Endothelial cell of umbilical vein (primary cell): Measurements from ENCODE around the gene COG5. TPM values are rescaled to one million over a fixed set of nuclear protein-coding genes. Genes with fewer than 3 reads are reported as not detected.
"Not testable (repeated sequence)": the region's sequence is repeated elsewhere in the genome, so short reads cannot be mapped to it uniquely, and the experiment has no call there.

Source experiments
- BruUV-seq: library from RNA; stranded (reverse); fragments of 400-500 nt; replicated peaks from 2 replicates; lab custom pipeline; 2021; lab: Mats Ljungman, UMichigan
- CTCF ChIA-PET: fragments of 300-600, 350-600 bp; sonication (Branson Sonifier 250); formaldehyde crosslinking; loops from one replicate; lab custom pipeline; 2021; ENCODE audit warnings: antibody characterized with exemption, inconsistent platforms; lab: Charles Lee
- POLR2A ChIA-PET: fragments of 300-600, 350-600 bp; sonication (Branson Sonifier 250); formaldehyde crosslinking; loops from one replicate; lab custom pipeline; 2021; ENCODE audit warnings: antibody characterized with exemption, inconsistent platforms; lab: Charles Lee
- DNase-seq: peaks from one replicate; pipeline ENCODE4 v3.0.0-alpha.2; 2011; ENCODE audit warnings: low read depth, low spot score
- FAIRE-seq: peaks from 2 replicates; lab custom pipeline; 2011; peaks lifted over from hg19 to GRCh38; lab: Jason Lieb, UNC
- H2AFZ ChIP-seq: 2 replicates; pipeline ENCODE4 v1.6.0; 2012; ENCODE audit warnings: low read depth, low read length, control low read depth, inconsistent platforms
- H3K27ac ChIP-seq: 2 replicates; pipeline ENCODE4 v1.5.1; 2011; ENCODE audit warnings: low read depth, mild to moderate bottlenecking, control low read depth, low read length, moderate library complexity; ENCODE audit not compliant: insufficient read depth
- H3K27me3 ChIP-seq, 2 experiments: 2 replicates each; pipeline versions ENCODE4 v1.6.0 to v1.6.1; 2011; ENCODE audit warnings: low read length in 2 of 2, mixed read lengths in 1 of 2; ENCODE audit not compliant: control insufficient read depth in 2 of 2, insufficient read depth in 2 of 2
- H3K36me3 ChIP-seq, 2 experiments: 2 replicates in 1 of 2; 3 replicates in 1 of 2; pipeline ENCODE4 v1.5.1; 2011; ENCODE audit warnings: low read length in 2 of 2, mild to moderate bottlenecking in 1 of 2, moderate library complexity in 1 of 2; ENCODE audit not compliant: control insufficient read depth in 2 of 2, insufficient read depth in 2 of 2; ENCODE audit errors: extremely low read depth in 1 of 2
- H3K4me1 ChIP-seq: 3 replicates; pipeline ENCODE4 v1.5.1; 2011; ENCODE audit warnings: mild to moderate bottlenecking, low read length; ENCODE audit not compliant: control insufficient read depth, insufficient read depth; ENCODE audit errors: extremely low read depth
- H3K4me2 ChIP-seq: 2 replicates; pipeline ENCODE4 v1.6.1; 2011; ENCODE audit warnings: low read length, control low read depth, mixed read lengths; ENCODE audit not compliant: insufficient read depth
- H3K4me3 ChIP-seq, 3 experiments: fragments of 200-600 bp in 1 of 3; sonication (generic), shearing (Covaris generic) in 1 of 3; replicated peaks in 1 of 3; 2 replicates each; pipeline ENCODE4 v1.5.1; 2011 to 2016; ENCODE audit warnings: control low read depth in 3 of 3, low read length in 3 of 3, mild to moderate bottlenecking in 2 of 3, inconsistent platforms in 1 of 3, low read depth in 1 of 3, moderate library complexity in 1 of 3; ENCODE audit not compliant: insufficient read depth in 1 of 3
- H3K79me2 ChIP-seq: 2 replicates; pipeline ENCODE4 v1.6.0; 2012; ENCODE audit warnings: low read length, inconsistent platforms; ENCODE audit not compliant: control insufficient read depth, insufficient read depth
- H3K9ac ChIP-seq: replicated peaks from 2 replicates; pipeline ENCODE3; 2011; ENCODE audit warnings: low read length, control low read depth; ENCODE audit not compliant: insufficient read depth; ENCODE audit errors: extremely low read depth
- H3K9me1 ChIP-seq: replicated peaks from 3 replicates; pipeline ENCODE4 v1.6.0; 2011; ENCODE audit warnings: mild to moderate bottlenecking, low read length; ENCODE audit not compliant: control insufficient read depth, insufficient read depth; ENCODE audit errors: extremely low read depth
- H3K9me3 ChIP-seq: replicated peaks from 2 replicates; pipeline ENCODE4 v1.5.1; 2012; ENCODE audit warnings: low read length, inconsistent platforms; ENCODE audit not compliant: control insufficient read depth, insufficient read depth
- H4K20me1 ChIP-seq: replicated peaks from 2 replicates; pipeline ENCODE3; 2011; ENCODE audit warnings: mild to moderate bottlenecking, low read length; ENCODE audit not compliant: control insufficient read depth, insufficient read depth; ENCODE audit errors: extremely low read depth
- CTCF ChIP-seq, 2 donors: IDR thresholded peaks; 1 replicate in 1 of 2; 2 replicates in 1 of 2; pipeline ENCODE4 v1.5.1; 2011; ENCODE audit warnings: low read length in 2 of 2, mild to moderate bottlenecking in 2 of 2, moderate library complexity in 2 of 2, control low read depth in 1 of 2, inconsistent platforms in 1 of 2, low read depth in 1 of 2; ENCODE audit not compliant: insufficient read depth in 1 of 2; ENCODE audit errors: extremely low read depth in 1 of 2
- FOS ChIP-seq: IDR thresholded peaks from 2 replicates; pipeline ENCODE4 v1.6.1; 2011; ENCODE audit warnings: mild to moderate bottlenecking, low read length, moderate library complexity, borderline replicate concordance; ENCODE audit not compliant: insufficient read depth
- GATA2 ChIP-seq: IDR thresholded peaks from 2 replicates; pipeline ENCODE4 v1.7.0; 2011; ENCODE audit warnings: low read depth, mild to moderate bottlenecking, moderate library complexity, mixed read lengths, low read length; ENCODE audit not compliant: insufficient read length, insufficient read depth
- POLR2A ChIP-seq: IDR thresholded peaks from 2 replicates; pipeline ENCODE4 v1.6.1; 2012; ENCODE audit warnings: low read depth, mild to moderate bottlenecking, control low read depth, low read length
- dilution Hi-C: fragments of 300-500 bp; cut with MboI; formaldehyde crosslinking; loops from one replicate; pipeline ENCODE4 v1.15.0; 2019; ENCODE audit warnings: low sequenced_read_pairs; ENCODE audit not compliant: extremely low pct_ligation_motif_present
- intact Hi-C: fragments of 100-400 bp; cut with micrococcal nuclease; formaldehyde crosslinking; loops from one replicate; pipeline ENCODE4 v1.10.0; 2022
- polyA plus RNA-seq, 4 experiments: library from polyadenylated mRNA; depleted of rRNA in 3 of 4; stranded (reverse) in 3 of 4; unstranded in 1 of 4; fragments of >200 nt; gene quantifications; 2 replicates each; pipeline versions ENCODE4 v1.2.1 to v1.2.3, GENCODE V29; 2011 to 2012; ENCODE audit warnings: missing spikeins in 1 of 4
- total RNA-seq: library from RNA; stranded (reverse); gene quantifications from 2 replicates; pipeline ENCODE4 v1.2.3, GENCODE V29; 2021

Gene COG5
- total and polyA plus RNA-seq, 2 donors (not counting 3 experiments of a cell fraction or from before 2014, with no cell fraction given): 18.8 to 45.3 TPM

DNA sequence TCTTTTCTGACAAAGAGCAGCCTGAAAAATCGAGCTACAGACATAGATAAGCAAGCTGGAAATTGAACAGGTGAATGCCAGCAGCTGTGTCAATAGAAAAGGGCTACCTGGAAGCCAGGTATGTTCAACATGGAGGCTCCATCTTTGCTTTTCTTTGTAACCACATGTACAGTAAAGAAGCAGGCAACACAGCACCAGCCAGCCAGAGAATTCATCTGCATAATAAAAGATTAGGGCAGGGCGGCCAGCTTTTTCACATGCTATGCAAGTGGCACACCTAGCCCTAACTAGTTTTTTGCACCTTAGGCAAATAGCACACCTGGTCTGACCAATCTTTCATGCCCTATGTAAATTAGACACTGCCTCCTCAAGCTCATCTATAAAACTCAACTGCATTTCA is 25.7 kb downstream of the COG5 start:
- Histone ChIP-seq H3K4me1 (no peaks in the 10 kb centered on the region), H3K9ac (no peak overlapping the region), H3K27me3 (no peaks in the 10 kb centered on the region), H3K9me1 (no peaks in the 10 kb centered on the region), H3K9me3 (no peaks in the 10 kb centered on the region), H3K4me2 (no peak overlapping the region), H2AFZ (no peak overlapping the region), H3K27ac (no peak overlapping the region), H3K79me2 (peaks cover 4% of the 10 kb centered on the region), H3K4me3 (no peak overlapping the region), H3K36me3 (no peaks in the 10 kb centered on the region), H4K20me1 (no peaks in the 10 kb centered on the region)
- TF ChIP-seq FOS (no peak), CTCF (IDR thresholded peaks at IDR 0.05; ENCODE audit: extremely low read depth in 1 of 2, insufficient read depth in 1 of 2, low read depth in 1 of 2, low read length in 2 of 2) (no peak), GATA2 (no peak), POLR2A (no peak)
- FAIRE-seq (no peak), DNase-seq (no peak)
- intact Hi-C loops (no loop called here), dilution Hi-C loops (no loop called here)
- POLR2A ChIA-PET: no interaction called here
- no TSS peak for BruUV-seq
- CTCF ChIA-PET: interaction anchor here (0.6 kb wide), 1 partner anchor 203 kb away, joined by 3 read pairs; no protein-coding TSS in a partner anchor

- FAIRE-seq, POLR2A ChIA-PET, DNase-seq, dilution Hi-C loops, intact Hi-C loops, BruUV-seq, H3K79me2 ChIP-seq, H3K36me3 ChIP-seq, H3K4me3 ChIP-seq, H3K4me1 ChIP-seq, H2AFZ ChIP-seq, H3K27me3 ChIP-seq, H3K9ac ChIP-seq, H4K20me1 ChIP-seq, H3K9me1 ChIP-seq, H3K9me3 ChIP-seq, H3K4me2 ChIP-seq, CTCF ChIA-PET, H3K27ac ChIP-seq: not testable (repeated sequence)
Measured at GRCh38 chr7:107537228-107537627, 26.5 kb downstream of the COG5 start.
